Left colon (tissue), 2 donors: ENCODE results near the gene PRG2. TPM values are rescaled to one million over a fixed set of nuclear protein-coding genes. Genes with fewer than 3 reads are reported as not detected.
"Not testable (repeated sequence)": the region's sequence is repeated elsewhere in the genome, so short reads cannot be mapped to it uniquely, and the experiment has no call there.

Experiments used
- ATAC-seq: fragments of 200-7000 bp; cut with Tn5 transposase; one replicate; pipeline ENCODE4 v1.9.1; 2020; ENCODE audit warnings: mild to moderate bottlenecking, moderate library complexity
- DNase-seq, 2 donors: peaks; one replicate each; pipeline ENCODE4 v3.0.0-alpha.2; 2020
- intact Hi-C, 2 donors: fragments of 100-400 bp; cut with DNase I in 1 of 2; cut with micrococcal nuclease in 1 of 2; formaldehyde crosslinking; loops; one replicate each; pipeline versions ENCODE4 v1.11.2 to v1.14.0; 2022; cut with DNase I, micrococcal nuclease
- total RNA-seq, 2 donors: library from RNA; stranded (reverse); fragmentation: NEBNext Ultra II Directional; extraction: Animal tissue kit (Norgen Biotek cat#: 25700); gene quantifications; one replicate each; pipeline ENCODE4 v1.2.1, GENCODE V29; 2021
- donor health status: DM: no; HTN: no; CAD: no.
- donor health status: DM: yes; HTN: yes; CAD: no.

PRG2 gene
- total RNA-seq, 2 donors from 2014 or later = 0.22 TPM; not detected in 1

DNA sequence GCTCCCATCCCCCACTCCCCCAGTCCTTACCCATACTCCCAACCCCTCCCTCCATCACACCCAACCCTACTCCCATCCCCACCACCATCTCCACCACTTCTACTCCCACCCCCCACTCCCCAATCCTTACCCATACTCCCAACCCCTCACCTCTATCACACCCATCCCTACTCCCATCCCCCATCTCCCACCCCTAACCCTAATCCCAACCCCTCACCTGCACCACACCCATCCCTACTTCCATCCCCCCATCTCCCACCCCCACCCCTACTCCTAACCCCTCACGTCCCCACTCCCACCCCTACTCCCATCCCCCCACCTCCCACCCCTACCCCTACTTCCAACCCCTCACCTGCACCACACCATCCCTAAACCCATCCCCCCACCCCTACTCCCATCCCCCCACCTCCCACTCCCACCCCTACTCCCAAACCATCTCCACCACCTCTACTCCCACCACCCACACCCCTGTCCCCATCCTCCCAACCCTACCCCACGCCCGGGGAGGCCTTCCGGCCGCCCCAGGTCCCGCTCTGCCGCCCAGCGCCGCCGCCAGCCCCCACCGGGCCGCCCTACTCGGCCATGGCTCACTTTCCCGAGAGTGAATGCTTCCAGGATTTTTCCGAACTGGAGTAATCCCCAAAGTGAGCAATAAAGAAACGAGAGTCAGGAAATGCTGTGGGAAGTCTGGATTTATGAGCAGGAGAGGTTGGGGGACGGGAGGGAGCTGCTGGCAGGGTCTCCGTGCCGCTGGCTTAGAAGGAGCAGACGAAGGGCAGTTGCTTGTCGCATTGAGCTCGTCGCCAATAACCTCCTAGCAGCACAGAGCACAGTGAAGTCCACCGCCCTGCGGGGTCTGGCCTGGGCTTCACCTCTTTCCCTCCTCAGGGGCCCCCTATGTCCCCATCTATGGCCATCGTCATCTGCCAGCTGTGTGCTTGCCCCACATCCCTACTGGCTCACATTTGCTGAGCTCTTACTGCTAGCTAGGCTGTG is 14.1 kb downstream of the PRG2 start:
- ATAC-seq = no peak
- intact Hi-C loops = no loop called here
- no peak for DNase-seq

DNA sequence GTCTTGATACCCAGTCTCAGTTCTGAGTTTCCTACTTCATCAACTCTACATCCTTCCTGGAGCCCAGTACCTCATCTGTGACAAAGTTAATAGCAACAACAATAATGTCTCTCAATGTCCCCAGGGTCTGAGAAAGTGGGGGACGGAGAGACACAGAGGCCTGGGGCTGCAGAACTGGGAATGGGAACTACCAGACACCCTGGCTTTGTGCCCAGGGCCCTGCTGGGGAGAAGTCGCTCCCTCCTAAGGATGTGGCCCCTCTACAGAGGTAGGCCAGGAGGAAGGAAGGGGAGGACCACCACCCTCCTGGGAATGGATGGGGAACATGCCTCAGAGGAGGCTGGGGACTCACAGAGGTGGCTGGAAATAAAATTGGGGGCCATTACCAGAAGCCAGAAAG is 15.0 kb downstream of the PRG2 start:
- intact Hi-C loops = no loop called here
- ATAC-seq = no peak
- no peak for DNase-seq

DNA sequence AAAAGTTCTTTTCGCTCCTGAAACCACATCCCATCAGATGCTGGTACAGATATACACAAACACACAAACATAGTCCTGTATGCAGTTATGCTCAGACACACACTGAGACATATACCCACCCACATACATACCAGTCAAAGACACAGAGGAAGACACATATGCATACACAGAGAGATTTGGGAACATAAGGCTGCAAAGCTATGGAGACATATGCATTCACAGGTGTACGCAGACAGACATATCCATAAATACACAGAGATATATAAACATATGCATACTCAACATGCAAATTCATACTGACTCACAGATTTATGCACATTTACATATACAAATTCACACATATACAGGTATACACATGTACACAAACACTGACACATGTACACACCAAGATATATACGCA is 15.5 kb downstream of the PRG2 start:
- DNase-seq (no peak), ATAC-seq (no peak)
- intact Hi-C loops = no loop called here

DNA sequence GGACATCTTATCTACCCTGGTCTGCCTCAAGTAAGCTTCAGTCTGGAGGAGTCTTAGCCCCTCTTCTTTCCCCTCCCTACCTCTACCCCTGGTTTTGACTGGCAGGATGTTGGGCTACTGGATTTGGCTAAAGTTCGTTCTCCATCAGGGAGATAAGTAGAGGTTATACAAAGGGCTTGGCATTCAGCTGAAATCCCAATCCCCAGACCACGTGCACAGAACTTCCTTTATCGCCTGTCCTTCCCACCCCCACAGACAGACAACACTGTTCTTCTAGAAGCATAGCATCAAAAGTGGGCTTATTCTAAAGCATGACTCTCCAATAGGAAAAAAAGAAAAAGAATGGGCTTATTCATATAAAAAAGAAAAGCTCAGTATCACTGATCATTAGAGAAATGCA is 17.3 kb downstream of the PRG2 start:
- DNase-seq = no peak
- intact Hi-C loops = no loop called here
- no peak for ATAC-seq

DNA sequence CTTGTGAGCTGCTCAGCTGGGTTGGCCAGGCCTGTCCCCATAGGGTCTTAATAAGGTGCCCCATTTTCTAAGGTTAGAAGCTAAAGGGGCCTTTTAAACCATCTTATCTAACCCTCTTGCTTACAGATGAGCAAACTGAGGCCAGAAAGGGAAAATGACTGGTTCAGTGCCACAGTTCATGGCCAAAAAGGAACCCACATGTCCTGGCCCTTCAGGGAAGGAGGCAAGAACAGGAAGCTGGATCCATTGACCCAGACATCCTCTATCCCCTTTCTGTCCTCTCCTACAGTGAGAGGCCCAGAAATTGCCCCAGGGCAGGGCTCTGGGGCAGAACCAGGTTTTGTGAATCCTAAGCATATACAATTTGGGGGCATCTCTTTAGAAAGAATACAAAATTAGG is 19.5 kb downstream of the PRG2 start:
- ATAC-seq (no peak), DNase-seq (no peak)
- intact Hi-C loops = no loop called here

DNA sequence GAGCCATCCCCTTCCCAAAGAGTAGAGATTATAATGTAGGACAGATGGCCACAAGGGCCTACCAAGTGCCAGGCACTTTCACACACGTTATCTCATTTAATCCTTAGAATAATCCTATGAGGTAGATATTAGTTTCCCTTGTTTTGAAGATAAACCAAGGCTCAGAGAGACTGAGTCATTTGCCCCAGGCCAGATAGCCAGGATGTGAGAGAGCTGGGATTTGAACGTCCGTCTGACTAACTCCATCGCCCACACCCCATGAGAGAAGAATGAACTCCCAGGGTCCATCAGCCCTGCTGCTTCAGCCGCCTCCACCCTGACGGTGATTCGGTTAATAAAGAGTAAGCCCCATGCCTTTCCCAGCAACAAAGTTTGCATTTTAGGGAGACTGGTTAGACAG is 20.2 kb downstream of the PRG2 start:
- ATAC-seq (no peak), DNase-seq (no peak)
- intact Hi-C loops = no loop called here

DNA sequence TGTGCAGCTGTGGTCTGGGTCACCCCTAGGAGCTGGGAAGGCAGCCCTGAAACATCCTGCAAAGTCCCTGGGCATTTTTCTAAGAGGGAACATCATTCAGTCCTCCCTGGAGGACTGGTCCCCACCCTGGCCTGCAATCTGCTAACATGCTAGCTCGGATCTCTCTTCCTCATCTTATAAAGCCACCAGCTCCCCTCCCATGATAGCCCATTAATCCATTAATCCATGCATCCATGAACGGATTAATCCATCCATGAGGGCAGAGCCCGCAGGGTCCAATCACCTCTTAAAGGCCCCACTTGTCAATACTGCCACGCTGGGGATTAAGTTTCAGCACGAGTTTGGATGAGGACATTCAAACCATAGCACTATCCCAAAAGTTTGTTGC is 21.6 kb downstream of the PRG2 start:
- intact Hi-C loops = no loop called here
- DNase-seq (no peak), ATAC-seq (no peak)

DNA sequence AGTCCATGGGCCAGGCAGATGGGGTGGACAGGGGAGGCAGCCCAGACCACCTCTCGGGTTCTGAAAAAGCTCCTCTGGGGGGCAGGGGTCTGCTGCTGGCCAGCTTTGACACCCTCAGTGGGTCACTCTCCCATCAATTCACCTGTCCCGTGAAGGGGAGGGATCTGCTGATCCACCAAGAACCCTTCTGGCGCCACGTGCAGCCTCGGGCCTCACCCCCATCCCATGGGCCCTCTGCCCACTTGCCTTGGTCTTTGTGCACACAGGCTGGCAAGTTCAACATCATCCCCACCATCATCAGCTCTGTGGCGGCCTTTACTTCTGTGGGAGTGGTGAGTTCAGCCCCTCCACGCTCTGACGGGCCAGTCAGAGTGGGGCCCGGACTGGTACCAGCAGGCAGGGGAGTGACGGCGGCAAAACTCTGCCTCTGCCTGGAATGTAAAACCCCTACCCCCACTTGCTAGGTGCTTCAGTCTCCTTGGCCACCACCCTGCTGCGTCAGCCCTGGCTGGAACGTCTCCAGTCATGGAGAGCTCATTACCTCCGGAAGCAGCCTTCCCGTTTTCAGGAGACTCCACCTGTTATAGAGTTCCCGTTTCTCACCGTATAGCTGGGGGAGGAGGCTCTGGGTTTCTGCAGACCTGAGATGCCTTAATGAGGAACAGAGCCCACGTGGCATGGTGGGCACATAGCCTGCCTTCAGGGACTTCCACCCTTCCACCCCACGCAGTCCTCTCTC is 22.2 kb downstream of the PRG2 start:
- DNase-seq (no peak), ATAC-seq (no peak)
- intact Hi-C loops = no loop called here

DNA sequence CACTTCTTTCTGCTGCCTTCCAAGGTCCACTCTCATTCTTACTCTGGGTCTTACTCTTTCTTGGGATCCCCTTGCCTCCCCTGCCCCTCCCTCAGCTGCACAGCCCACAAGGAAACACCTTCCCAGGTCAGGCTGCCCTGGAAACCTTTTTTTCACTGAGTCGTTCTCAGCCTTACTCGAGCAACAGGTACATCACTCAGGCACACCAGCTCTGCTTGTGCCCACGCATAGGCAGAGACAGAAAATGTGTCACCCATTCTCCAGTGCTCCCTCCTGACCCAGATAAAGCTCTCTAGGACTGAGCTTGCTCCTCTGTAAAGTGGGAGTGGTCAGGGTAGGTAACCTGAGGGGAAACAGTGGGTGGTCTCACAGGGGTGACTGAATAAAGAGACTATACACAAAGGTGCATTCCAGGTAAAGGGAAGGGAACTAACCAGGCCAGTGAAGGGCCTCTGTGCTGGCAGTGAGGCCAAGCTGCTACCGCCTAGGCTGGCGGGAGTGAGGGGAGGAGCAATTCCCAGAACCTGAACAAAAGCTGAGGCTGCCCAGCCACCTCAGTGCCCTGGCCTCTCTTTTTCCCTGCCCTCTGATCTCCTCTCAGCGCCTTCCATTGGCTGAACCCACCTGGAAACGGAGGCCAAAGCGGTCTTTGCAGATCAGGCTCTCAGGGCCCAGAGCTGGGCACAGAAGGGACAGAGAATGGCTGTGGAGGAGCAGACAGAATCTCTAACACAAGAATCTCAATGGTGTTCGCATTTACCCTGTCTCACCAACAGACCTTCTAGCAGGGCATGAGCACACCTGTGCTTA is 25.4 kb downstream of the PRG2 start:
- ATAC-seq (no peak), DNase-seq (no peak)
- intact Hi-C loops = no loop called here

DNA sequence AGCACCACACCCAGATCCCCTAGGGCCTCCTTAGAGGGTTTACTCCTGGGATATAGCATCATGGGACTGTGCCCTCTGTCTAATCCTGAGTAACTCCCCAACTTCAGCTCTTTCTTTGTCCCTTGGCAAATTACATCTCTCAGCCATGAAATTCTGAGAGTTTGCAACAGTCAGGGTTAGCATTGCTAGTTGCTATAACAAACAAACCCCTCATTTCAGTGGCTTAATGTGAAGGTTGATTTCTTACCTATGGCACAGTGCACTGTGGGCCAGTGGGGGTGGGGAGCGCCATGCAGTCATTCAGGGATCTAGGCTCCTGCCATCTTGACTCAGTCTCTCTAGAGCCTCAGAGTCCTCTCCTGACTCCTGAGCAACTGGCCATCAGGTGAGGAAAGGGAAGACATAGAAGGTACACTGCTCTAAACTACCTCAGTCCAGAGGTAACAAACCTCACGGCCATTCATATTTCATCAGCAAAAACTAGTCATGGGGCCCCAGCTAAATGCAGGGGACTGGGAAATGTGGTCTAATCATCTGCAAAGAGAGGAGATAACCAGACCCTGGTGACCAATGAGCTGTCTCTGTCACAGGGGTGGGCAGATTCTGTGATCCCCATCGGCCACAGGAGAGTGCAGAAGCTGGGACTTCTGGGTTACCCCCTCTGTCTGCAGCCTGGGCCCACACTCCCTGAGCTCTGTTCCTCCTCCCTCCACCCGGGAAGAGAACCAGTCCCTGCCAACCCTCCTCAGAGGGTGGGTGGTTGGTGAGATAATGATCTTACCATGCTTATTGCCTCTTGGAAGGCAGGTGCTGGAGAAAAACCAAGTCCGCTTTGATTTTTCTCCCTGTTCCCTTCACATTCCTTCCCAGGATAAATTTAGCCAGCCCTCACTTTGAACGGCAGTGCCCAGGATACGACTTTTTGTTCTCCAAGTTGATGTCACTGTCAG is 27.0 kb downstream of the PRG2 start:
- no peak for ATAC-seq
- DNase-seq = no peak
- intact Hi-C loops = no loop called here

DNA sequence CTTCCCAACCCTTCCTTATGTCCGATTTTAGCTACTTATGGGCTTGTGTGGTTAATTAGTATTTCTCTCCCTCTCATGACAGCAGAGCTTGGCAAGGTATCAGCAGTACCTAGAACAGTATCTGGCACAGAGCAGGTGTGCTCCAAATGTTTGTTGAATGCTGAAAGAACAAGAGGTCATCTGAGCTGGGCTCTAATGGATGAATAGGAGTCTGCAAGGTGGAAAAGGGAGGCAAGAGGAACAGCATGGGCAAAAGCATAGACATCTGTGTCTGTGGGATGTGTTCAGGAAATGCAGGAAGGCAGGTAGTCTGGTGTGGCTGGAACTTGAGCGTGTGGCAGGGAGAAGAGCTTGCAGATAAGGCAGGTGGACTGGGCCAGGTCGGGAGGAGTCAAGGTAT is 28.5 kb downstream of the PRG2 start:
- intact Hi-C loops = no loop called here
- DNase-seq = no peak
- no peak for ATAC-seq

DNA sequence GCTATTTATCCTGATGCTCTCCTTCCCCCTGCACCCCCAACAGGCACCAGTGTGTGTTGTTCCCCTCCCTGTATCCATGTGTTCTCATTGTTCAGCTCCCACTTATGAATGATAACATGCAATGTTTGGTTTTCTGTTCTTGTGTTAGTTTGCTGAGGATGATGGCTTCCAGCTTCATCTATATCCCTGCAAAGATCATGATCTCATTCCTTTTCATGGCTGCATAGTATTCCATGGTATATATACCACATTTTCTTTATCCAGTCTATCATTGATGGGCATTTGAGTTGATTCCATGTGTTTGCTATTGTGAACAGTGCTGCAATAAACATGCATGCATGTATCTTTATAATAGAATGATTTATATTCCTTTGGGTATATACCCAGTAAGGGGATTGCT is 29.0 kb downstream of the PRG2 start:
- intact Hi-C loops, DNase-seq, ATAC-seq: not testable (repeated sequence)

DNA sequence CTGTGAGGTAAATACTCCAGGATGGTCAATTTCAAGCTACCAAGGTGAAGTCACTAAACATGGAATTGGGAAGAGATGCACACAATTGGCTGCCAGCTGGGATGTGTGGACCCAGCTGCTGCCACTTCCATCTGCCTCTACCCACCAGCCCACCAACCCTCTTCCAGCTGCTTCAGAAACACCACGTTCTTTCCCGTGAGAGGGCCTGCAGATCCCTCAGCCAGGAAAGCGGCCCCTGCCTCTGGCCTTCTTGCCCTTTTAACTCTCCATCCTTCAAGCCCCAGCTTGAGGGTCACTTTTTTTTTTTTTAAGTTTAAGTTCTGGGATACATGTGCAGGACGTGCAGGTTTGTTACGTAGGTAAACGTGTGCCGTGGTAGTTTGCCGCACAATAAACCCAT is 29.5 kb downstream of the PRG2 start:
- no peak for ATAC-seq
- no peak for DNase-seq
- intact Hi-C loops = no loop called here

DNA sequence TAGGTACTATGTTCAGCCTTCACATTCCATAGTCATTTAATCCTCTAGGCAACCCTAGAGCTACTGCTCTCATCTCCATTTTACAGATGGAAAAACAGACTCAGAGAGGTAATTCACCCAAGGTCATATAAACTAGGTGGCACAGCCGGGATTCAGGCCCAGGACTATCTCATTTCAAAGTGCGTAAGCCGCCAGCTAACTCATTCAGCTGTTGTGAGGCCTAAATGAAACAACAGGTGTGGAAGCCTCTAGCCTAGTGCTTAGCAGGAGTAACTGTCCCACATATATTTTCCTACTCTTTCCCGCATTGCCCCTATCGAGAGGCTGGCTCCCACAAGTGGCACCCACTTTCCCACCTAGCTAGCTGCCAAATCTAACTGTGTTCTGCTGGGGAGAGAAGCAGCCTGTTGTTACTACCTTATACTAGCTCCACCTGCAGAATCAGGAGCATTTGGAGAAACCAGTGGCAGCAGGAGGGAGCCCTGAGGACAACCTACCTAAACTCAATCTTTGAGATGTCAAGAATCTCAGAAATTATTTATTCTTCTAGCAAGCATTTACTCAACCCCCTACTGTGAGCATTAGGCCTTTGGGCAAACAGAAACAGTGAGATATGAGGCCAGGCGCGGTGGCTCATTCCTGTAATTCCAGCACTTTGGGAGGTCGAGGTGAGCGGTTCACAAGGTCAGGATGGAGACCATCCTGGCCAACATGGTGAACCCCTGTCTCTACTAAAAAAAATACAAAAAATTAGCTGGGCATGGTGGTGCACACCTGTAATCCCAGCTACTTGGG is 30.4 kb downstream of the PRG2 start:
- DNase-seq = no peak
- intact Hi-C loops = no loop called here
- no peak for ATAC-seq

DNA sequence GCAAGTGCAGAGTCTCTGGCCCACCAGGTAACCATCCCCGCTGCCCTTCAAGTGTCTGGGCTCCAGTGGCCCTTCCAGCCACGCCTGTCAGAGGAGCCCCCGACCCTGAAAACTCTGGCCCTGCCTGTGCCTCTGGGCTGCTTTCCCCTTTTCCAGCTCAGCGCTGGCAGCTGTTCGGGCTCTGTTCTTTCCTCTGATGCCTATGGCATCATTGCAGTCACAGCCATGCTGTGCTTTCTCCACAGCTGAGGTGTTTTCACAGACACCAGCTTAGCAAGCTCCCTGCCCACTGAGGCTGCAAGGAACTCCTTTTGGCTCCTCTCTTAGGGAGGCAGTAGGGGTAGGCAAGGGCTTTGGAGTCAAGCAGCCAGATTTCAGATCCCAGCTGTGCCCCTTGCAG is 31.1 kb downstream of the PRG2 start:
- intact Hi-C loops = no loop called here
- DNase-seq (no peak), ATAC-seq (no peak)

DNA sequence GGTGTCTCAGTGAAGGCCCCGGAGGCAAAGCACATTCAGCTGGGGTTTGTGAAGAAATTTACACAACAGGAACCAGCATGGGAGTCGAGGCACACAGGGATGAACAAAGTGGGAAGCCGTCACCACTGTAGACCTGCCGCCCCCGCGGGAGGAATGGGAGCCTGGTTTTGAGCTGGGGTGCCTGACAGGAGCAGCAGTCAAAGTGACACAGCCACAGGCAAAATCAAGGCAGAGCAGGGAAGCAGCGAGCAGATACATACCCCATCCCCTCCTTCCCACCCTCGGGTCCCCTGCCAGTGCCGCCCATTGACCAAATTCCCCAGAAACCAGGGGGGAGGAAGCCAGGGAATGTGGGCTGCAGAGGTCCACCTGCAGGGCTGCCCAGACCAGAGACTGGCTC is 31.5 kb downstream of the PRG2 start:
- intact Hi-C loops = no loop called here
- no peak for ATAC-seq

DNA sequence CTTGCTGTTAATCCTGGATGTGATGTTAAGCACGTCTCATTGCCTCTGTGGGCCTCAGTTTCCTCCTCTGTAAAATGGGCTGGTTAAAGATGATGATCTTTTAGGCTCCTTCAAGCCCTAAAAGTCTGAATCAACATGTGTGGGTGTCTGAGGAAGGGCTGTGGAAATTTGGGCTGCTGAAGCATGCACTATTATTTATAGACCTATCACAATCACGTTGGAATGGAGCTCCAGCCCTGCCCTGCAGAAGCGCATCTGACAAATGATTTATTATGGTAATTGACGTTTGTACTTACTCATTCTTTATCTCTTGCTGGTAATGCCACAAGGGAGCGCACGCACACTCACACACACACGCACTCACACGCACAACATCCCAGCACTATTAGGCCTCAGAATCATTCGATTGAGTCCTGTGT is 31.9 kb downstream of the PRG2 start:
- intact Hi-C loops = no loop called here
- ATAC-seq (peak; percentile 28), DNase-seq (no peak)

More for the DNA sequence above, 31.5 kb downstream of the PRG2 start:
- DNase-seq = no peak

DNA sequence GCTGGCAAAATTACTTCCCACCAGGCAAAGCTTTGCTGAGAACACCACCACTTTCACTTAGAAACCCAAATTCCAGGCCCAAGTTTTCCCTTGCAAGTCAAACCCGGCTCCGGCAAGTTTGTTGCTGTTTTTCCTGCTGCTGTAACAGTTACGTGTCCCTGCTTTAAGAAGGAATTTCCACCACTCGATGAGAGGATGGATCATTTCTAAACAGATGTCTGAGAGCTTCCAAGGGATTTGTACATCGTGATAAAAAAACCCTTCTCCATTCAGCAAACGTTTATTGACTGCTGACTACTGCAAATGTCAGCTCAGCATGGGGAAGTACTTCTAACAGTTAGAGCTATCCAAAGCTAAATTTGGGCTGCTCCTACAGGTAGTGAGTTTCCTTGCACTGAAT is 32.6 kb downstream of the PRG2 start:
- intact Hi-C loops = no loop called here
- no peak for ATAC-seq
- DNase-seq = no peak
